Measurements from ENCODE around the gene ASIP. TPM values are rescaled to one million over a fixed set of nuclear protein-coding genes. Genes with fewer than 3 reads are reported as not detected.

The ASIP gene
- total and polyA plus RNA-seq, 2 of the 13 experiments (the other 11 are each of a cell fraction or from before 2014, with no cell fraction given), result not detected

GRCh38 chr20:34243377-34243776, 2.2 kb downstream of the ASIP start:
- Histone ChIP-seq H3K9ac (ENCODE audit: insufficient read depth, low read depth, low read length) (no peak overlapping the region), H3K79me2 (ENCODE audit: insufficient read depth, low read length) (no peaks in the 10 kb centered on the region), H3K27me3 (ENCODE audit: control insufficient read depth in 1 of 2, insufficient read depth in 2 of 2, low read length in 2 of 2) (peaks cover 0 to 12% of the 10 kb centered on the region in 2 experiments; a peak in 1 of 5 replicates), H3K36me3 (replicated peaks in 1 of 2; ENCODE audit: control insufficient read depth in 1 of 2, insufficient read depth in 2 of 2, low read length in 2 of 2) (no peaks in the 10 kb centered on the region), H3K27ac (ENCODE audit: extremely low read length, insufficient read depth, low read length) (no peak overlapping the region), H3K9me3 (ENCODE audit: low read length) (no peaks in the 10 kb centered on the region), H3K4me3 (replicated peaks in 1 of 3; ENCODE audit: insufficient read depth in 1 of 3, low read depth in 2 of 3, low read length in 3 of 3) (no peak overlapping the region), H3K4me1 (ENCODE audit: insufficient read depth, low read length) (no peaks in the 10 kb centered on the region), H3K4me2 (ENCODE audit: low read depth, low read length) (no peak overlapping the region), H2AFZ (ENCODE audit: low read length) (no peak overlapping the region), H4K20me1 (ENCODE audit: insufficient read depth, low read length) (no peaks in the 10 kb centered on the region)
- ChIA-PET CTCF (ENCODE audit: low intra/inter-chr PET ratio, low total read pairs) (no interaction called here), POLR2A (no interaction called here)
- TF ChIP-seq TFE3 (CRISPR knock-in tag; IDR thresholded peaks at IDR 0.05) (no peak), ZBTB42 (CRISPR knock-in tag; IDR thresholded peaks at IDR 0.05) (no peak), EP300 (IDR thresholded peaks at IDR 0.05; ENCODE audit: low read depth in 2 of 2, low read length in 2 of 2) (no peak), EP300 (CRISPR knock-in tag; IDR thresholded peaks at IDR 0.05; ENCODE audit: borderline replicate concordance) (no peak), ZIK1 (CRISPR knock-in tag; IDR thresholded peaks at IDR 0.05; ENCODE audit: borderline replicate concordance, low read depth) (no peak), ZNF34 (CRISPR knock-in tag; IDR thresholded peaks at IDR 0.05; ENCODE audit: borderline replicate concordance) (no peak), ZNF276 (CRISPR knock-in tag; IDR thresholded peaks at IDR 0.05; ENCODE audit: low read depth) (no peak), NCOR1 (IDR thresholded peaks at IDR 0.05; ENCODE audit: borderline replicate concordance, low read length) (no peak)
- in situ Hi-C loops (cut with HindIII; ENCODE audit: extremely low pct_ligation_motif_present, low pct_unique_long_range_greater_than_20kb), result no loop called here
- DNase-seq (ENCODE audit: low spot score) (no peak), FAIRE-seq (no peak), ATAC-seq (no peak)
- intact Hi-C loops (cut with micrococcal nuclease; ENCODE audit: unreplicated experiment), result no loop called here
- 64% methylated on average over 3 of the region's 3 CpGs for WGBS (ENCODE audit: low lambda C conversion rate)
- BruUV-seq (replicated peaks), result no TSS peak

Measured in HepG2 (cell line).